ENCODE results near the gene BNC2.

Gene BNC2

DNA sequence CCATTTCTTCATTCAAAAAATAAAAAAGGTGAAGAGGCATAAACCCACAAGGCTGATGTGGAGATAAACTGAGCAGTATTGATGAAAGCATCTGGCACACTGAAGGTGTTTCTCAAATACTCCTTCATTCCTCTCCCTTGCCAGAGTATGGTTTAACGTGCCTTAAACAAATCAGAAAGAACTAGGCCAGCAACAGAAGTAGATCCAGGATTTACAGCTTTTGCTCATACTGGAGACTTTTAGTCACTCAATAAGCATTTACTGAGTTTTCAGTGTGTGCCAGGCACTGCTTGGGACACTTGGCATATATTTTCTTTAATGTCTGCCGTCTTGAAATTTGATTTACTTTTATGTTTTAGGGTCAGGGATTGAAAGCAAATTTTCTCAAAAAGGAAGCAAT lies 53.0 kb downstream of the BNC2 start:
- DNase-seq (ENCODE audit: low read depth) = no peak

DNA sequence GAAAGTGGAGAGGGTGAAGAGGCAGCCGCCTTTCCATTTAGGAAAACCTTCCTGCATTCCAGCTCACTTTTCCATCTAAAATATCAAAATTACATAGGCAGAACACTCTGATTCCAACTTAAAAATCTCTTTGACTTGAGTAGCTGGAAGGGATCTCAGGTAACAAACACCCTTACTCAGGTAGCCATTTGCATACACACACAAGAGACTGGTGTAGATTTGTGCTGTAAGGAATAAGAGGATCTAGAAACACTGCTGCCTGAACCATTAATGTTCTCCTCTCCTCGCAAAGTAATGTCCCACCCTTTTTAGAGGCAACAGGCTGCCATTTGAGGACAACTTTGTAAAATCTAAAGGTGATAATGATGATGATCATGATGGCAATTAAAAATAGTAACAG lies 53.5 kb downstream of the BNC2 start:
- no peak for DNase-seq (ENCODE audit: low read depth)

- DNase-seq (ENCODE audit: low read depth) = no peak
These were observed 54.5 kb downstream of the BNC2 start for GRCh38 chr9:16816011-16816410.

- DNase-seq (ENCODE audit: low read depth) = no peak
These were observed 55.4 kb downstream of the BNC2 start for GRCh38 chr9:16815079-16815478.

DNA sequence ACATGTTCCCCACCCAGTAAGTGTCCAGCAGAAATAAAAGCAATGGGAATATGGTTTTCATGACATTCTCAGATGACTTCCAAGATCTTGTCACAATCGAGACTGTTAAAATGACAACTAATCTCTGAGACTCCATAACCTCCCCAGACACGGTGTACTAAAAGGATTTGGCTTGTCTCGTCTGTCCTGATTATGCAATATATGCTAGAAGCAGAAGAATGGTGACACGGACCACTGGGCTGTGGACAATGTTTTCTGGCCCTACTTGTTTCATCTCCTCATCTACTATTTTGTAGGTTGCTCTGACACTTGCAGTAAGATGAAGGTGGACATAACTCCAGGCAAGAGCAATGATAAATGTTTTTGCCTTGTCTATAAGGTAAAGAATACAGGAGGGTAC lies 56.6 kb downstream of the BNC2 start:
- no peak for DNase-seq (ENCODE audit: low read depth)

GRCh38 chr9:16811987-16812685 lies 58.3 kb downstream of the BNC2 start:
- DNase-seq (ENCODE audit: low read depth) = no peak

DNA sequence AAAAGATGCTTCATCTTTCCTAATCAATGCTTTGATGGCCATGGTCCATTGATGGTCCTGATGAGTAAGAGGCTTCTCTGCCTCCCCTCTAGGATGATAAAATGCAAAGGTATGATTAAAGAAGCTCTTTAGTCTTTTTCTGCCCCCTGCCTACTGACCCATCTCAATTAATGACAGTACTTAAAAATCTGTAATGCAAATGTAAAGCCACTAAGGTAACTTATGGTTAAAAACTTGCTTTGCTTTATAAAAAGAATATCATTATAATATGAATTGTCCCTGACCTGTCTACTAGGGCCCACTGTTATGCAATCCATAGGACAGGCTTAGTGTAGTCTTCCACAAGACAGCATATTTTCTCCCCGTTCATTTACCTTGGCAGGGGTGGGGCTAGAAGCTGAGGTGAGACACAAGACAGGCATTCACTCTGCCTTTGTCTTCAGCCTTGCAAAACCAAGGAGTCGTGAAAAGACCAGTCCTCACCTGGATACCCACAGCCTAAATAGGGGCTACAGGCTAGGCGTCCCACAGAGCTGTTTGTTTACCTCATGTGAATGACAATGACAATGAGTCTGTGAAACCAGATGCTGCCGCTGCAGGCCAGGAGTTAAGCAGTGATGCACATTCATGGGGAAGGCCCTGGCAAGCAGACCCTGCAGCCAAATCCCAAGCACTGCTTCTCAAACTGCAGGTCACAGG lies 60.4 kb downstream of the BNC2 start:
- no peak for DNase-seq (ENCODE audit: low read depth)

DNA sequence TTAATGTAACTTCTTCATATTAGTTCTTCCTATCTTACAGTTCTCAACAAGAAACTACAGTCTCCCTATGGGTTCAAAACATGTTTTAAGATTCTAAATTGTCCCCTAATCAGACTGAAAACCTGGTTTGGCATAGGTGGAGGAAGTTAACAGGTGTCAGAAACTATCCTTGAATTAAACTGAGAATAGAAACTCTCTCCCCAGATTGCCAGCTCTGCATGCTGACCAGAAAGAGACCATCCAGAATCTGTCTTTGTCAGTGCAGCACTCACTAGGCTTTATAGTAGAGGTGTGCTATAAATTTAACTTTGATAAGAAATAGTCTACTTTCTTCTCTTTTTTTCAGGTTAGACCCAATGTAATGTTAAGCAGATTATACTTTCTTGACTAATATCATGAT lies 63.8 kb downstream of the BNC2 start:
- no peak for DNase-seq (ENCODE audit: low read depth)

- no peak for DNase-seq (ENCODE audit: low read depth)
These were observed 66.8 kb downstream of the BNC2 start for GRCh38 chr9:16803648-16804047.

GRCh38 chr9:16801871-16802466 lies 68.5 kb downstream of the BNC2 start:
- no peak for DNase-seq (ENCODE audit: low read depth)

DNA sequence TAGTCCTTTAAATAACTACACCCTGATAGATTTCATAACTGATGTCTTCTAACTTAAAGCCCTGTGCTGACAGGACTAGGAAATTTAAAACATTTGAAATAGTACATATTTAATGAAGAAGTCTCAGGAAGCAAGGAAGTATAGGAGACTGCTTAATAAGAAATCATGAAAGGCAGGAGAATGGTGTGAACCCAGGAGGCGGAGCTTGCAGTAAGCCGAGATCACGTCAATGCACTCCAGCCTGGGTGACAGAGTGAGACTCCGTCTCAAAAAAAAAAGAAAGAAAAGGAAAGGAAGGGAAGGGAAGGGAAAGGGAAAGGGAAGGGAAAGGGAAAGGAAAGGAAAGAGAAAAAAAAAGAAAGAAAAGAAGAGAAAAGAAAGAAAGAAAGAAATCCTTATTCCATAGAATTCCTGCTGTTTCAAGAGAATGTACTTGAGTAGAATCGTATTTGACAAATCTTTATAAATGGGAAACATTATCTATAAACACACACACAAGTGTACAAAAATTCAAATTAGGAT lies 74.1 kb downstream of the BNC2 start:
- DNase-seq (ENCODE audit: low read depth) = no peak

DNA sequence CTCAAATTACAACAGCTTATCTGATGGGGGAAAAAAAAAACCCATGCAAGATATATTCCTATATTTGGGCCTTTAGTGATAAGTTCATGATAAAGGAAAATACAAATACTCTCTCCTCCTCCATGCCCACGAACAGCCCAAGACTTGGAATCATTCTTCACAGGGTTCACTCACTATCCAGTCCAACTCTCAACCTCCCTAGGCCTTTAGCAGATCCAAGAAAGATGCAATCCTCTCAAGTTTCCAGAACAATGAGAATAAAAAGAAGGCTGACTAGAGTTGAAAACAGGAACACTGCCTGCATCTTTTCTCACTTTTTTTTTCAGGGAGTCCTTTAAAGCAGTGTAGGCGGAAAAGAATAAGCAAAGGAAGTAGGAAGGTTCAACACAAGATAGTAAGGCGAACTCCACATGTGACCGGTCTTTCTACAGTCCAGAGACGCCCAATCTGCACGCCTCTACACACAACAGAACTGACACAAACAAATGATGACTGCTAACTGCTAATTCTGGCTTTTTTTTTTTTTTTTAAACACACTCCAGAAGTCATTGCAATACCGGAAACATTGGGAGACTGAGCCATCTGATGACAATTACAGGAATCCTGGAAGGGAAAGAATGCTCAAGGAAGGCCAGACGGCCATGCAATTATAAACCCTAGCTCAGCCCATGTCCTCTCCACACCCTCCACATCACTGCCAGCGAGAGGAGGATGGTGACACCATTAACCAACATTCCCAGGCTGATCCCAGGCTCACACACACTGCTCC lies 75.4 kb downstream of the BNC2 start:
- DNase-seq (ENCODE audit: low read depth) = no peak

GRCh38 chr9:16794103-16794502 lies 76.4 kb downstream of the BNC2 start:
- no peak for DNase-seq (ENCODE audit: low read depth)

DNA sequence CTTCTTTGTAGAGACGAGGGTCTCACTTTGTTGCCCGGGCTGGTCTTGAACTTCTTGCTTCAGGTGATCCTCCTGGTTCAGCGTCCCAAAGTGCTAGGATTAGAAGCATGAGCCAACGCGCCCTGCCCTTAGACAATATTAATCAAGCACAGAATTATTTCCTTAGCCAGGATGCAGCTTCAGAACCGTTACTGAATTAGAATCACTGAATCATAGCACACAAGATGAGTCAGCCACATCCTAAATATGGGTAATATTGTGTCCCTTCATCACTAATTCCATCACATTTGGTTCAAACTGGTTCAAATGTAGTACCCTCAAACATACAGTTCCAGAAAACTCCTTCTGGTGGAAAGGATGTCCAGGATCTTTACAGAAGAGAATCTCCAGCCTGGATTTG lies 82.7 kb downstream of the BNC2 start:
- no peak for DNase-seq (ENCODE audit: low read depth)

GRCh38 chr9:16784002-16784401 lies 86.5 kb downstream of the BNC2 start:
- no peak for DNase-seq (ENCODE audit: low read depth)

DNA sequence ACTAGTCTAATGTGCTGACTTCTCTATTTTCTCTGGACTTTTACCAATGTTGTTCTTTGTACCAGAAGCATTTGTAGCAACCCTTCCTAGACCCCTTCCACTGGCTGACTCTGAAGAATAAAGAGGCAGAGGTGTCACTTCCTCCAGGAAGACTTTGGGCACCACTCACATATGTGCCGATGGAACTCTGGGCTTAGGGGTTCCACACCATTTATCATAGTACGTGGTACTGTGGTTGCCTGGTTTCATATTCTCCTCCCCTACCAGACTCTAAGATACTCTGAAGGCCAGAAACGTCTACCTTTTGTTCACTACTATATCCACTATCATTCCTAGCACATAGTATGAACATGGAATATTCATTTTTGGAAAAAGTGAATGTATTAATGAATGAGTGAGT lies 88.0 kb downstream of the BNC2 start:
- no peak for DNase-seq (ENCODE audit: low read depth)

- no peak for DNase-seq (ENCODE audit: low read depth)
These were observed 95.1 kb downstream of the BNC2 start for GRCh38 chr9:16775330-16775729.

DNA sequence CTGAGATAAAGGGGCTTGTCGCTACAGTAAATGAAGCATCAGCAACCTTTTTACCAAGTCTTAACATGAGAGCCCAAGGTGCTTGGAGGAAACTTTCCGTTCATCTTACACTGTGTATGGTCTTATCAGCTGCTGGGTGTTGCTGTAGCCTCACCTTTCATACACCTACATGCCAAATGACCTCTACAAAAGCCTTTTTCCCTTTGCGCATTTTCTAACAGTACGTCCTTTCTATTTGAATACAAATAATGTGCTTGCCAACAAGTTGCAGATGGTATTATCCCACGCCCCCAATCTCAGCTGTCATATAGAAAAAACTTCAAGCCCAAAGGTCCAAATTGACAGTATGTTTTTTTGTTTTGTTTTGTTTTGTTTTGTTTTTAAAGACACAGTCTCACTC lies 96.9 kb downstream of the BNC2 start:
- no peak for DNase-seq (ENCODE audit: low read depth)

- no peak for DNase-seq (ENCODE audit: low read depth)
These were observed 97.4 kb downstream of the BNC2 start for GRCh38 chr9:16773116-16773515.

DNA sequence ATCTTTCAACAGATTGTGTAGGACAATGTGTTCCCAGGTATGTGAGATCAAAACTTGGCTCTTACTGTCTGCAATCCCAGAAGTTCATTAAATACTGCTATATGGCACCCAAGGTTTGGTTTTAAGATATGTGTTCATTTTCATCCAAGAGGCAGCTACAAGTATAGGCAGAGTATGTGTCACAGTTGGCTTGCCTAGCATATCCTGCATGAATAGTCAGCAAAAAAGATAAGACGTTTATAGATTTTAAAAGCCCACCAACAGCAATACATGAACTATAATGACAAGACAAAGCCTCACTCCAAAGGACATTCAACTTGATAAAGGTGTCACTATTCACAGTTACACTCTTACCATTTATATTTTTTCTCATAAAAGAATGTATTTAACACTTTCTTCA lies 99.1 kb downstream of the BNC2 start:
- no peak for DNase-seq (ENCODE audit: low read depth)

- no peak for DNase-seq (ENCODE audit: low read depth)
These were observed 101.2 kb downstream of the BNC2 start for GRCh38 chr9:16769291-16769690.

GRCh38 chr9:16768816-16769215 lies 101.7 kb downstream of the BNC2 start:
- no peak for DNase-seq (ENCODE audit: low read depth)

DNA sequence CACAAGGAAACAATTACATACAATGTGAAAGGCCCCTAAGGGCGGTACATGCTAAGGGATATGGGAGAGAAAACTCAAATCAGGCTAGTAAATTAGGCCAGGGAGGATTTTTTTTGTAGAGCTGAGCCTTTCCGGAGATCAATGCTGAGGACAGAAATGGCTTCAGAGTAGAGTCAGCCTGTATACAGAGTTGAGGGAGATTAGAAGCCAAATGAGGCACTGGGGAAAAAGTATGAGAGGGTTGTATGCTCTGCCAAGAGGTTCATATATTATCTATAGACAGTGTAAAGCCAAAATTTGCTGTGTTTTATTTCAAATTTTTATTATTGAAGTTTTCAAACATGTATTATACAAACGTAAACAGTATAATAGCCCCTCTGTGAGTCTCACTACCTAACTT lies 103.1 kb downstream of the BNC2 start:
- no peak for DNase-seq (ENCODE audit: low read depth)
